Measurements from ENCODE around the gene KRTAP27-1.

The KRTAP27-1 gene

GRCh38 chr21:30329203-30329875 lies 8.2 kb downstream of the KRTAP27-1 start:
- Histone ChIP-seq H3K9me2 (ENCODE audit: low read depth, low read length) (no peaks in the 10 kb centered on the region), H3K9ac (ENCODE audit: low read length) (no peak overlapping the region), H3K4me2 (ENCODE audit: low read length) (no peak overlapping the region), H3K27me3 (ENCODE audit: insufficient read depth, low read length) (no peaks in the 10 kb centered on the region), H2AFZ (ENCODE audit: low read length) (no peak overlapping the region), H3K27ac (ENCODE audit: low read depth, low read length, poor library complexity, severe bottlenecking) (no peak overlapping the region), H3K4me3 (ENCODE audit: low read depth, low read length, poor library complexity, severe bottlenecking) (no peak overlapping the region), H3K79me2 (ENCODE audit: insufficient read depth, low read length) (no peaks in the 10 kb centered on the region), H3K9me3 (ENCODE audit: low read length) (no peaks in the 10 kb centered on the region), H3K4me1 (ENCODE audit: insufficient read depth, low read length, severe bottlenecking) (no peaks in the 10 kb centered on the region), H3K36me3 (ENCODE audit: insufficient read depth, low read length) (no peaks in the 10 kb centered on the region), H4K20me1 (ENCODE audit: insufficient read depth, low read length) (no peaks in the 10 kb centered on the region), H3F3A (ENCODE audit: insufficient read depth, low read length) (no peaks in the 10 kb centered on the region)
- TF ChIP-seq CTCF (IDR thresholded peaks at IDR 0.05; ENCODE audit: low read length), result no peak
- TF ChIP-seq EZH2 (IDR thresholded peaks at IDR 0.05; ENCODE audit: borderline replicate concordance, low read length), result no peak

- TF ChIP-seq EZH2 (IDR thresholded peaks at IDR 0.05; ENCODE audit: borderline replicate concordance, low read length) (no peak), CTCF (IDR thresholded peaks at IDR 0.05; ENCODE audit: low read length) (no peak)
- no peak overlapping the region for H3K9ac ChIP-seq (ENCODE audit: low read length)
- H3K27me3 ChIP-seq (ENCODE audit: insufficient read depth, low read length), result no peaks in the 10 kb centered on the region
- no peaks in the 10 kb centered on the region for H3K79me2 ChIP-seq (ENCODE audit: insufficient read depth, low read length)
- no peaks in the 10 kb centered on the region for H3K9me3 ChIP-seq (ENCODE audit: low read length)
- no peak overlapping the region for H3K27ac ChIP-seq (ENCODE audit: low read depth, low read length, poor library complexity, severe bottlenecking)
- H3K4me2 ChIP-seq (ENCODE audit: low read length), result no peak overlapping the region
- no peaks in the 10 kb centered on the region for H3K4me1 ChIP-seq (ENCODE audit: insufficient read depth, low read length, severe bottlenecking)
- H4K20me1 ChIP-seq (ENCODE audit: insufficient read depth, low read length), result no peaks in the 10 kb centered on the region
- no peaks in the 10 kb centered on the region for H3K36me3 ChIP-seq (ENCODE audit: insufficient read depth, low read length)
- H3F3A ChIP-seq (ENCODE audit: insufficient read depth, low read length), result no peaks in the 10 kb centered on the region
- H2AFZ ChIP-seq (ENCODE audit: low read length), result no peak overlapping the region
- no peak overlapping the region for H3K4me3 ChIP-seq (ENCODE audit: low read depth, low read length, poor library complexity, severe bottlenecking)
- H3K9me2 ChIP-seq (ENCODE audit: low read depth, low read length), result no peaks in the 10 kb centered on the region
Measured at GRCh38 chr21:30326390-30326789, 11.1 kb downstream of the KRTAP27-1 start.

- H3K9me2 ChIP-seq (ENCODE audit: low read depth, low read length), result no peaks in the 10 kb centered on the region
- no peak within 1 kb of the TSS for H3K9ac ChIP-seq (ENCODE audit: low read length)
- H3K27ac ChIP-seq (ENCODE audit: low read depth, low read length, poor library complexity, severe bottlenecking), result no peak within 1 kb of the TSS
- no peaks in the 10 kb centered on the region for H3K36me3 ChIP-seq (ENCODE audit: insufficient read depth, low read length)
- H3K79me2 ChIP-seq (ENCODE audit: insufficient read depth, low read length), result no peaks in the 10 kb centered on the region
- no peak within 1 kb of the TSS for H2AFZ ChIP-seq (ENCODE audit: low read length)
- no peaks in the 10 kb centered on the region for H3K9me3 ChIP-seq (ENCODE audit: low read length)
- TF ChIP-seq EZH2 (IDR thresholded peaks at IDR 0.05; ENCODE audit: borderline replicate concordance, low read length), result no peak
- no peak for TF ChIP-seq CTCF (IDR thresholded peaks at IDR 0.05; ENCODE audit: low read length)
- no peak within 1 kb of the TSS for H3K4me2 ChIP-seq (ENCODE audit: low read length)
- no peaks in the 10 kb centered on the region for H4K20me1 ChIP-seq (ENCODE audit: insufficient read depth, low read length)
- H3K27me3 ChIP-seq (ENCODE audit: insufficient read depth, low read length), result no peaks in the 10 kb centered on the region
- H3F3A ChIP-seq (ENCODE audit: insufficient read depth, low read length), result no peaks in the 10 kb centered on the region
- H3K4me1 ChIP-seq (ENCODE audit: insufficient read depth, low read length, severe bottlenecking), result no peaks in the 10 kb centered on the region
- no peak within 1 kb of the TSS for H3K4me3 ChIP-seq (ENCODE audit: low read depth, low read length, poor library complexity, severe bottlenecking)
Measured at GRCh38 chr21:30320215-30320614, 17.3 kb downstream of the KRTAP27-1 start, which contains the start of gene KRTAP26-1. TSS of gene KRTAP26-1 (minus strand) at chr21:30320315. CDS start at chr21:30320035, 280 bp downstream.

Data from OCI-LY1 (cell line).